ENCODE data around the gene GRM4. TPM values are rescaled to one million over a fixed set of nuclear protein-coding genes. Genes with fewer than 3 reads are reported as not detected.

Gene GRM4
- total RNA-seq, 1 experiment from 2014 or later: 0.41 TPM

GRCh38 chr6:34177181-34177591, 31.3 kb upstream of the GRM4 start:
- no TSS peak for BruUV-seq (replicated peaks)
- H3K36me3 ChIP-seq (ENCODE audit: insufficient read depth, low read length, poor library complexity, severe bottlenecking): no peaks in the 10 kb centered on the region
- no peak overlapping the region for H3K27ac ChIP-seq (ENCODE audit: low read depth, low read length, poor library complexity, severe bottlenecking)
- CTCF ChIA-PET: interaction anchor here (1.0 kb wide), 1 partner anchor 14 kb away, joined by 3 read pairs; no protein-coding TSS in a partner anchor
- H3K4me3 ChIP-seq (ENCODE audit: low read depth, low read length, poor library complexity, severe bottlenecking): no peak overlapping the region
- H3K9me3 ChIP-seq (ENCODE audit: low read depth, low read length, poor library complexity, severe bottlenecking): no peaks in the 10 kb centered on the region
- H3K4me1 ChIP-seq (ENCODE audit: insufficient read depth, low read length, poor library complexity, severe bottlenecking): no peaks in the 10 kb centered on the region
- no peak for DNase-seq (ENCODE audit: low spot score)
- H3K27me3 ChIP-seq (replicated peaks; ENCODE audit: insufficient read depth, low read depth, low read length, poor library complexity): no peaks in the 10 kb centered on the region
- POLR2A ChIA-PET (ENCODE audit: low non-redundant PET): no interaction called here
- TF ChIP-seq CTCF (conservative IDR thresholded peaks at IDR 0.05; ENCODE audit: low read depth, low read length) (no peak), EZH2 (IDR thresholded peaks at IDR 0.05; ENCODE audit: borderline replicate concordance, low read depth, low read length, poor library complexity, severe bottlenecking) (no peak)
- intact Hi-C loops (cut with micrococcal nuclease; ENCODE audit: unreplicated experiment): no loop called here

- H3K9me3 ChIP-seq (ENCODE audit: low read depth, low read length, poor library complexity, severe bottlenecking): no peaks in the 10 kb centered on the region
- TF ChIP-seq CTCF (conservative IDR thresholded peaks at IDR 0.05; ENCODE audit: low read depth, low read length) (no peak), EZH2 (IDR thresholded peaks at IDR 0.05; ENCODE audit: borderline replicate concordance, low read depth, low read length, poor library complexity, severe bottlenecking) (no peak)
- no TSS peak for BruUV-seq (replicated peaks)
- no peaks in the 10 kb centered on the region for H3K4me1 ChIP-seq (ENCODE audit: insufficient read depth, low read length, poor library complexity, severe bottlenecking)
- ChIA-PET POLR2A (ENCODE audit: low non-redundant PET) (no interaction called here), CTCF (interaction anchor here (1.0 kb wide), 1 partner anchor 13 kb away, joined by 3 read pairs; no protein-coding TSS in a partner anchor)
- intact Hi-C loops (cut with micrococcal nuclease; ENCODE audit: unreplicated experiment): no loop called here
- no peak for DNase-seq (ENCODE audit: low spot score)
- H3K27ac ChIP-seq (ENCODE audit: low read depth, low read length, poor library complexity, severe bottlenecking): no peak overlapping the region
- no peaks in the 10 kb centered on the region for H3K27me3 ChIP-seq (replicated peaks; ENCODE audit: insufficient read depth, low read depth, low read length, poor library complexity)
- no peaks in the 10 kb centered on the region for H3K36me3 ChIP-seq (ENCODE audit: insufficient read depth, low read length, poor library complexity, severe bottlenecking)
- H3K4me3 ChIP-seq (ENCODE audit: low read depth, low read length, poor library complexity, severe bottlenecking): no peak overlapping the region
These were observed 30.6 kb upstream of the GRM4 start for GRCh38 chr6:34176261-34177031.

- no peak overlapping the region for H3K27ac ChIP-seq (ENCODE audit: low read depth, low read length, poor library complexity, severe bottlenecking)
- ChIA-PET CTCF (no interaction called here), POLR2A (ENCODE audit: low non-redundant PET) (no interaction called here)
- no peaks in the 10 kb centered on the region for H3K9me3 ChIP-seq (ENCODE audit: low read depth, low read length, poor library complexity, severe bottlenecking)
- H3K4me1 ChIP-seq (ENCODE audit: insufficient read depth, low read length, poor library complexity, severe bottlenecking): no peaks in the 10 kb centered on the region
- H3K4me3 ChIP-seq (ENCODE audit: low read depth, low read length, poor library complexity, severe bottlenecking): no peak overlapping the region
- BruUV-seq (replicated peaks): no TSS peak
- TF ChIP-seq EZH2 (IDR thresholded peaks at IDR 0.05; ENCODE audit: borderline replicate concordance, low read depth, low read length, poor library complexity, severe bottlenecking) (no peak), CTCF (conservative IDR thresholded peaks at IDR 0.05; ENCODE audit: low read depth, low read length) (no peak)
- H3K27me3 ChIP-seq (replicated peaks; ENCODE audit: insufficient read depth, low read depth, low read length, poor library complexity): no peaks in the 10 kb centered on the region
- intact Hi-C loops (cut with micrococcal nuclease; ENCODE audit: unreplicated experiment): no loop called here
- no peak for DNase-seq (ENCODE audit: low spot score)
- H3K36me3 ChIP-seq (ENCODE audit: insufficient read depth, low read length, poor library complexity, severe bottlenecking): no peaks in the 10 kb centered on the region
These were observed 29.0 kb upstream of the GRM4 start for GRCh38 chr6:34174846-34175399.
